H9 (cell line): ENCODE data around the gene MILR1. TPM values are rescaled to one million over a fixed set of nuclear protein-coding genes. Genes with fewer than 3 reads are reported as not detected.

Experiments used
- DNase-seq: peaks from one replicate; pipeline ENCODE4 v3.0.0-alpha.2; 2017
- H2AFZ ChIP-seq: one replicate; pipeline ENCODE4 v1.6.1; 2013; ENCODE audit warnings: mild to moderate bottlenecking, low read length, control low read depth, moderate library complexity
- H2AK5ac ChIP-seq: 2 replicates; pipeline ENCODE4 v1.6.1; 2013; ENCODE audit warnings: low read length, control low read depth, mixed read lengths; ENCODE audit not compliant: insufficient read length
- H2BK120ac ChIP-seq: one replicate; pipeline ENCODE4 v1.6.1; 2013; ENCODE audit warnings: low read depth, mild to moderate bottlenecking, low read length, control low read depth, inconsistent platforms; ENCODE audit not compliant: poor library complexity, severe bottlenecking
- H2BK12ac ChIP-seq: 2 replicates; pipeline ENCODE4 v1.6.1; 2013; ENCODE audit warnings: low read length, control low read depth, mixed read lengths, low read depth; ENCODE audit not compliant: insufficient read length
- H2BK15ac ChIP-seq: 2 replicates; pipeline ENCODE4 v1.6.1; 2013; ENCODE audit warnings: low read depth, low read length, control low read depth
- H2BK20ac ChIP-seq: one replicate; pipeline ENCODE4 v1.6.1; 2013; ENCODE audit warnings: low read depth, mild to moderate bottlenecking, low read length, control low read depth, inconsistent platforms; ENCODE audit not compliant: poor library complexity, severe bottlenecking
- H2BK5ac ChIP-seq: 2 replicates; pipeline ENCODE4 v1.6.1; 2013; ENCODE audit warnings: low read length, control low read depth, mixed read lengths; ENCODE audit not compliant: insufficient read length
- H3K14ac ChIP-seq: 2 replicates; pipeline ENCODE4 v1.6.1; 2013; ENCODE audit warnings: low read length, control low read depth; ENCODE audit not compliant: insufficient read depth
- H3K18ac ChIP-seq: 2 replicates; pipeline ENCODE4 v1.6.1; 2013; ENCODE audit warnings: low read depth, mild to moderate bottlenecking, mixed read lengths, low read length, control low read depth; ENCODE audit not compliant: insufficient read length
- H3K23ac ChIP-seq: 2 replicates; pipeline ENCODE4 v1.6.1; 2013; ENCODE audit warnings: low read length, control low read depth, mixed read lengths, low read depth; ENCODE audit not compliant: insufficient read length
- H3K23me2 ChIP-seq: 2 replicates; pipeline ENCODE4 v1.6.1; 2013; ENCODE audit warnings: low read depth, mild to moderate bottlenecking, mixed read lengths, low read length, control low read depth; ENCODE audit not compliant: insufficient read length, poor library complexity, severe bottlenecking
- H3K27ac ChIP-seq: 2 replicates; pipeline ENCODE4 v1.5.1; 2013; ENCODE audit warnings: low read length, control low read depth, mixed read lengths, low read depth; ENCODE audit not compliant: insufficient read length
- H3K27me3 ChIP-seq: 2 replicates; pipeline ENCODE4 v1.6.1; 2013; ENCODE audit warnings: low read length, control low read depth, inconsistent platforms; ENCODE audit not compliant: insufficient read depth
- H3K4ac ChIP-seq: 2 replicates; pipeline ENCODE4 v1.6.1; 2013; ENCODE audit warnings: low read depth, mild to moderate bottlenecking, control low read depth, inconsistent platforms, low read length, moderate library complexity
- H3K4me1 ChIP-seq: 2 replicates; pipeline ENCODE4 v1.6.1; 2013; ENCODE audit warnings: low read length, control low read depth, inconsistent platforms; ENCODE audit not compliant: insufficient read depth
- H3K4me2 ChIP-seq: 2 replicates; pipeline ENCODE4 v1.6.1; 2013; ENCODE audit warnings: low read length, control low read depth, mixed read lengths; ENCODE audit not compliant: insufficient read length, insufficient read depth
- H3K56ac ChIP-seq: 2 replicates; pipeline ENCODE4 v1.6.1; 2013; ENCODE audit warnings: low read depth, mild to moderate bottlenecking, mixed read lengths, low read length, control low read depth; ENCODE audit not compliant: insufficient read length
- H3K79me1 ChIP-seq: 2 replicates; pipeline ENCODE4 v1.6.1; 2013; ENCODE audit warnings: low read depth, mild to moderate bottlenecking, moderate library complexity, low read length, control low read depth, inconsistent platforms; ENCODE audit not compliant: insufficient read depth, poor library complexity, severe bottlenecking
- H3K79me2 ChIP-seq: 2 replicates; pipeline ENCODE4 v1.6.1; 2013; ENCODE audit warnings: low read length, control low read depth, inconsistent platforms; ENCODE audit not compliant: insufficient read depth
- H3K9ac ChIP-seq: 2 replicates; pipeline ENCODE4 v1.6.1; 2013; ENCODE audit warnings: low read length, control low read depth, mixed read lengths; ENCODE audit not compliant: insufficient read length; ENCODE audit errors: extremely low read depth
- H3K9me3 ChIP-seq: one replicate; pipeline ENCODE4 v1.6.1; 2013; ENCODE audit warnings: low read depth, low read length, inconsistent platforms; ENCODE audit not compliant: control insufficient read depth
- H3T11ph ChIP-seq: one replicate; pipeline ENCODE4 v1.6.1; 2013; ENCODE audit warnings: mild to moderate bottlenecking, low read length, control low read depth, inconsistent platforms
- H4K20me1 ChIP-seq: one replicate; pipeline ENCODE4 v1.6.1; 2013; ENCODE audit not compliant: control insufficient read depth, insufficient read length, insufficient read depth
- H4K5ac ChIP-seq: 2 replicates; pipeline ENCODE4 v1.6.1; 2013; ENCODE audit warnings: low read depth, mild to moderate bottlenecking, mixed read lengths, low read length, control low read depth; ENCODE audit not compliant: insufficient read length
- H4K8ac ChIP-seq: replicated peaks from 2 replicates; pipeline ENCODE4 v1.6.1; 2013; ENCODE audit warnings: low read length, control low read depth, mixed read lengths, low read depth; ENCODE audit not compliant: insufficient read length
- H4K91ac ChIP-seq: 2 replicates; pipeline ENCODE4 v1.6.1; 2013; ENCODE audit warnings: low read depth, mild to moderate bottlenecking, moderate library complexity, mixed read lengths, low read length, control low read depth; ENCODE audit not compliant: insufficient read length
- H3K27ac Mint-ChIP-seq, 3 experiments: 2 replicates in 2 of 3; 3 replicates in 1 of 3; pipeline ENCODE4 v1.8.0; 2020 to 2021; ENCODE audit warnings: mixed read lengths in 3 of 3, mild to moderate bottlenecking in 1 of 3, moderate library complexity in 1 of 3
- H3K27me3 Mint-ChIP-seq: 2 replicates; pipeline ENCODE4 v1.8.0; 2021; ENCODE audit warnings: low read depth, mild to moderate bottlenecking, moderate library complexity, mixed read lengths
- H3K36me3 Mint-ChIP-seq, 3 experiments: 2 replicates in 2 of 3; 3 replicates in 1 of 3; pipeline ENCODE4 v1.8.0; 2020 to 2021; ENCODE audit warnings: low read depth in 3 of 3, mixed read lengths in 3 of 3; ENCODE audit not compliant: insufficient read depth in 1 of 3
- H3K4me1 Mint-ChIP-seq, 2 experiments: 2 replicates each; pipeline ENCODE4 v1.8.0; 2020; ENCODE audit warnings: mixed read lengths in 2 of 2
- H3K4me3 Mint-ChIP-seq, 2 experiments: 2 replicates in 1 of 2; 3 replicates in 1 of 2; pipeline ENCODE4 v1.8.0; 2020 to 2021; ENCODE audit warnings: mild to moderate bottlenecking in 2 of 2, mixed read lengths in 2 of 2, moderate library complexity in 1 of 2
- H3K9me3 Mint-ChIP-seq, 2 experiments: 2 replicates in 1 of 2; 3 replicates in 1 of 2; pipeline ENCODE4 v1.8.0; 2020; ENCODE audit warnings: mild to moderate bottlenecking in 2 of 2, mixed read lengths in 2 of 2, moderate library complexity in 1 of 2
- WGBS: extraction: QIAGEN DNeasy Blood & Tissue Kit; methylation state at CpG from one replicate; pipeline ENCODE4 v1.1.7; 2013; ENCODE audit warnings: missing lambda C conversion rate, low lambda C conversion rate, mixed read lengths; ENCODE audit not compliant: insufficient read length; ENCODE audit errors: extremely low coverage; 5-methylcytosine and 5-hydroxymethylcytosine counted together
- total RNA-seq: library from RNA; stranded (reverse); gene quantifications from 2 replicates; pipeline ENCODE4 v1.2.1, GENCODE V29; 2021
- TF ChIP-seq, protein P1 (sequence below): fragments of 200-600 bp; sonication (generic); conservative IDR thresholded peaks from 3 replicates; pipeline ENCODE4 v1.8.0; 2021; ENCODE audit warnings: antibody characterized with exemption, mild to moderate bottlenecking

MILR1 gene
- total RNA-seq, 1 experiment from 2014 or later, result not detected

GRCh38 chr17:64491034-64491860 is 42.3 kb downstream of the MILR1 start:
- no CpG with 5 or more reads among the region's 13 CpGs for WGBS
- Histone ChIP-seq H3K4ac (no peak overlapping the region), H2BK120ac (no peak overlapping the region), H2AFZ (no peak overlapping the region), H3K18ac (no peak overlapping the region), H3K14ac (no peak overlapping the region), H4K5ac (no peak overlapping the region), H2BK12ac (no peak overlapping the region), H2BK15ac (no peak overlapping the region), H3T11ph (no peak overlapping the region), H4K91ac (no peak overlapping the region), H3K79me2 (peaks cover 5% of the 10 kb centered on the region; the same call in 1 of the 2 replicates), H3K23me2 (peaks cover 4% of the 10 kb centered on the region), H3K79me1 (peaks cover 2% of the 10 kb centered on the region), H4K8ac (no peak overlapping the region), H3K27me3 (no peaks in the 10 kb centered on the region), H3K56ac (no peak overlapping the region), H2BK20ac (no peak overlapping the region), H2AK5ac (no peak overlapping the region), H2BK5ac (no peak overlapping the region), H3K23ac (no peak overlapping the region), H3K4me2 (no peak overlapping the region), H3K9me3 (no peaks in the 10 kb centered on the region), H4K20me1 (no peaks in the 10 kb centered on the region), H3K4me1 (no peaks in the 10 kb centered on the region; the same call in 1 of the 2 replicates), H3K27ac (no peak overlapping the region), H3K9ac (no peak overlapping the region)
- TF ChIP-seq, protein P1, sequence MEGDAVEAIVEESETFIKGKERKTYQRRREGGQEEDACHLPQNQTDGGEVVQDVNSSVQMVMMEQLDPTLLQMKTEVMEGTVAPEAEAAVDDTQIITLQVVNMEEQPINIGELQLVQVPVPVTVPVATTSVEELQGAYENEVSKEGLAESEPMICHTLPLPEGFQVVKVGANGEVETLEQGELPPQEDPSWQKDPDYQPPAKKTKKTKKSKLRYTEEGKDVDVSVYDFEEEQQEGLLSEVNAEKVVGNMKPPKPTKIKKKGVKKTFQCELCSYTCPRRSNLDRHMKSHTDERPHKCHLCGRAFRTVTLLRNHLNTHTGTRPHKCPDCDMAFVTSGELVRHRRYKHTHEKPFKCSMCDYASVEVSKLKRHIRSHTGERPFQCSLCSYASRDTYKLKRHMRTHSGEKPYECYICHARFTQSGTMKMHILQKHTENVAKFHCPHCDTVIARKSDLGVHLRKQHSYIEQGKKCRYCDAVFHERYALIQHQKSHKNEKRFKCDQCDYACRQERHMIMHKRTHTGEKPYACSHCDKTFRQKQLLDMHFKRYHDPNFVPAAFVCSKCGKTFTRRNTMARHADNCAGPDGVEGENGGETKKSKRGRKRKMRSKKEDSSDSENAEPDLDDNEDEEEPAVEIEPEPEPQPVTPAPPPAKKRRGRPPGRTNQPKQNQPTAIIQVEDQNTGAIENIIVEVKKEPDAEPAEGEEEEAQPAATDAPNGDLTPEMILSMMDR, result peak; percentile 69
- no peak overlapping the region; a peak in 1 of 5 replicates for H3K4me3 Mint-ChIP-seq
- DNase-seq, result no peak
- H3K36me3 Mint-ChIP-seq, result peaks cover 44 to 76% (median 62%) of the 10 kb centered on the region in 3 experiments
- peaks cover 0 to 9% of the 10 kb centered on the region in 2 experiments; a peak in 3 of 5 replicates for H3K9me3 Mint-ChIP-seq
- no peaks in the 10 kb centered on the region for H3K27me3 Mint-ChIP-seq
- H3K27ac Mint-ChIP-seq, result no peak overlapping the region
- H3K4me1 Mint-ChIP-seq, result peaks cover 12 to 20% of the 10 kb centered on the region in 2 experiments; a peak in 3 of 4 replicates
